SU-DHL-6 (cell line): ENCODE data around the gene BIN1.
A peak's percentile ranks its signal among the peaks of the same experiment; 100 is the strongest.

Experiments used
- H2AFZ ChIP-seq: fragments of 200-600 bp; sonication (generic); 2 replicates; pipeline ENCODE4 v1.6.1; 2014; ENCODE audit warnings: low read depth, mild to moderate bottlenecking, moderate library complexity, mixed read lengths, antibody characterized with exemption, low read length; ENCODE audit not compliant: severe bottlenecking
- H3F3A ChIP-seq: fragments of 200-600 bp; shearing (Covaris generic); 2 replicates; pipeline ENCODE4 v1.6.0; 2016; ENCODE audit warnings: antibody characterized with exemption, mild to moderate bottlenecking; ENCODE audit not compliant: insufficient read depth
- H3K27ac ChIP-seq: fragments of 200-600 bp; sonication (generic); 2 replicates; pipeline ENCODE4 v1.5.1; 2016; ENCODE audit warnings: low read depth, mild to moderate bottlenecking, low read length, moderate library complexity, mixed read lengths
- H3K27me3 ChIP-seq: fragments of 200-600 bp; sonication (generic), shearing (Covaris generic); 2 replicates; pipeline ENCODE4 v1.6.0; 2014; ENCODE audit warnings: mild to moderate bottlenecking, low read length
- H3K36me3 ChIP-seq: fragments of 200-600 bp; sonication (generic); 2 replicates; pipeline ENCODE4 v1.6.1; 2014; ENCODE audit warnings: mild to moderate bottlenecking, low read length, mixed read lengths
- H3K4me2 ChIP-seq: fragments of 300-600, 200-600 bp; shearing (Covaris generic), sonication (generic); 2 replicates; pipeline ENCODE4 v1.6.0; 2014; ENCODE audit warnings: low read length, low read depth, mild to moderate bottlenecking; ENCODE audit not compliant: poor library complexity, severe bottlenecking
- H3K4me3 ChIP-seq: fragments of 200-600 bp; sonication (generic); 2 replicates; pipeline ENCODE4 v1.5.1; 2014; ENCODE audit warnings: antibody characterized with exemption, low read length, mild to moderate bottlenecking, mixed read lengths; ENCODE audit not compliant: insufficient read depth, poor library complexity, severe bottlenecking
- H3K79me2 ChIP-seq: fragments of 200-600 bp; sonication (generic); 2 replicates; pipeline ENCODE4 v1.6.1; 2014; ENCODE audit warnings: mild to moderate bottlenecking, low read length, moderate library complexity; ENCODE audit not compliant: insufficient read depth
- H3K9ac ChIP-seq: fragments of 200-600 bp; sonication (generic); 2 replicates; pipeline ENCODE4 v1.7.0; 2014; ENCODE audit warnings: mild to moderate bottlenecking, low read length
- H3K9me2 ChIP-seq: fragments of 200-600 bp; sonication (generic); replicated peaks from 2 replicates; pipeline ENCODE4 v1.6.1; 2014; ENCODE audit warnings: low read length; ENCODE audit not compliant: insufficient read depth
- H3K9me3 ChIP-seq: fragments of 200-600 bp; sonication (generic); 2 replicates; pipeline ENCODE4 v1.6.1; 2014; ENCODE audit warnings: low read length, mixed read lengths; ENCODE audit not compliant: insufficient read depth
- H4K20me1 ChIP-seq: fragments of 200-600 bp; sonication (generic); 2 replicates; pipeline ENCODE4 v1.6.1; 2014; ENCODE audit warnings: low read depth, mild to moderate bottlenecking, antibody characterized with exemption, low read length, moderate library complexity, mixed read lengths
- EZH2phosphoT487 ChIP-seq: fragments of 200-600 bp; sonication (generic), shearing (Covaris generic); conservative IDR thresholded peaks from 2 replicates; pipeline ENCODE4 v1.6.1; 2018; ENCODE audit warnings: mild to moderate bottlenecking, antibody characterized with exemption, low read length, moderate library complexity, mixed read lengths
- TF ChIP-seq, protein P1 (sequence below): fragments of 200-600 bp; sonication (generic); IDR thresholded peaks from one replicate; pipeline ENCODE4 v1.5.1; 2017; ENCODE audit warnings: antibody characterized with exemption, mild to moderate bottlenecking, low read length, moderate library complexity; ENCODE audit not compliant: insufficient read depth, poor library complexity, severe bottlenecking

BIN1 gene, protein sequence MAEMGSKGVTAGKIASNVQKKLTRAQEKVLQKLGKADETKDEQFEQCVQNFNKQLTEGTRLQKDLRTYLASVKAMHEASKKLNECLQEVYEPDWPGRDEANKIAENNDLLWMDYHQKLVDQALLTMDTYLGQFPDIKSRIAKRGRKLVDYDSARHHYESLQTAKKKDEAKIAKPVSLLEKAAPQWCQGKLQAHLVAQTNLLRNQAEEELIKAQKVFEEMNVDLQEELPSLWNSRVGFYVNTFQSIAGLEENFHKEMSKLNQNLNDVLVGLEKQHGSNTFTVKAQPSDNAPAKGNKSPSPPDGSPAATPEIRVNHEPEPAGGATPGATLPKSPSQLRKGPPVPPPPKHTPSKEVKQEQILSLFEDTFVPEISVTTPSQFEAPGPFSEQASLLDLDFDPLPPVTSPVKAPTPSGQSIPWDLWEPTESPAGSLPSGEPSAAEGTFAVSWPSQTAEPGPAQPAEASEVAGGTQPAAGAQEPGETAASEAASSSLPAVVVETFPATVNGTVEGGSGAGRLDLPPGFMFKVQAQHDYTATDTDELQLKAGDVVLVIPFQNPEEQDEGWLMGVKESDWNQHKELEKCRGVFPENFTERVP

DNA sequence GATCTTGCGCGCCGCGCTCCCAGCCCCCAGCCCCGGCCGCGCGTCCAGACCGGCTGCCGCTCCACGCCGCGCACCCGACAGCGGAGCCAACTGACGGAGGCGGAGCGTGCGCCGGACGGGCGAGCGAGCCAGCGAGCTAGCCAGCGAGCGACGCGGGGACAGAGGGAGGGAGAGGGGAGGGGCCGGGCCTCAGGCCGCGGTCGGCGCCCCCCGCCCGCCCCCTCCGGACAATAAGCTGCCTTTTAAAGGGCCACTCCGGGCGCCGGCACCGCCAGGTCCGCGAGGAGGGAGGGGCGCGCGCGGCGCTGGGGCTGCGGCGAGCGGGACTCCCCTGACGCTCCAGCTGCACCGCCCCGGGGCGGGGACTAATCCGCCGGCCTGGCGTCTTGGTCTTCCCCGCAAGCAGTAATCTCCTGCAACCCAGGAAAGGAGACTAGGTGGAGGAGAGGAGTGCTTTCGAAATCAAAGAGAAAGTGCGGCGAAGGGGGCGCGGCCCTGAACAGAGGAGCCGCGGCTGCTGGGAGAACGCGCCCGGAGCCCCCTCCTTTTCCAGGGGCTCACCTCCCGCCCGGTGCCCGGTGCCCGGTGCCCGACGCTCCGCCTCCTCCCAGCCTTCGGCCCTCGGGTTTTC lies at the start of gene BIN1:
TSS of gene BIN1 (minus strand) at position 164 of the 631 bp plus-strand sequence. CDS start 211 bp downstream, outside the sequence.
- Histone ChIP-seq H3K4me2 (peak within 1 kb of the TSS; percentile 63), H2AFZ (peak within 1 kb of the TSS; percentile 84), H3K36me3 (no peaks in the 10 kb centered on the region), H3K79me2 (no peaks in the 10 kb centered on the region), H3K9me2 (no peaks in the 10 kb centered on the region), H3K27ac (no peak within 1 kb of the TSS), H3K9me3 (no peaks in the 10 kb centered on the region), H3K4me3 (peak within 1 kb of the TSS; percentile 55), H3K27me3 (no peaks in the 10 kb centered on the region), H3K9ac (peak within 1 kb of the TSS; percentile 24; the same call in 1 of the 2 replicates), H3F3A (no peaks in the 10 kb centered on the region), H4K20me1 (no peaks in the 10 kb centered on the region)
- TF ChIP-seq EZH2phosphoT487, result no peak
- TF ChIP-seq, protein P1, sequence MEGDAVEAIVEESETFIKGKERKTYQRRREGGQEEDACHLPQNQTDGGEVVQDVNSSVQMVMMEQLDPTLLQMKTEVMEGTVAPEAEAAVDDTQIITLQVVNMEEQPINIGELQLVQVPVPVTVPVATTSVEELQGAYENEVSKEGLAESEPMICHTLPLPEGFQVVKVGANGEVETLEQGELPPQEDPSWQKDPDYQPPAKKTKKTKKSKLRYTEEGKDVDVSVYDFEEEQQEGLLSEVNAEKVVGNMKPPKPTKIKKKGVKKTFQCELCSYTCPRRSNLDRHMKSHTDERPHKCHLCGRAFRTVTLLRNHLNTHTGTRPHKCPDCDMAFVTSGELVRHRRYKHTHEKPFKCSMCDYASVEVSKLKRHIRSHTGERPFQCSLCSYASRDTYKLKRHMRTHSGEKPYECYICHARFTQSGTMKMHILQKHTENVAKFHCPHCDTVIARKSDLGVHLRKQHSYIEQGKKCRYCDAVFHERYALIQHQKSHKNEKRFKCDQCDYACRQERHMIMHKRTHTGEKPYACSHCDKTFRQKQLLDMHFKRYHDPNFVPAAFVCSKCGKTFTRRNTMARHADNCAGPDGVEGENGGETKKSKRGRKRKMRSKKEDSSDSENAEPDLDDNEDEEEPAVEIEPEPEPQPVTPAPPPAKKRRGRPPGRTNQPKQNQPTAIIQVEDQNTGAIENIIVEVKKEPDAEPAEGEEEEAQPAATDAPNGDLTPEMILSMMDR, result no peak

DNA sequence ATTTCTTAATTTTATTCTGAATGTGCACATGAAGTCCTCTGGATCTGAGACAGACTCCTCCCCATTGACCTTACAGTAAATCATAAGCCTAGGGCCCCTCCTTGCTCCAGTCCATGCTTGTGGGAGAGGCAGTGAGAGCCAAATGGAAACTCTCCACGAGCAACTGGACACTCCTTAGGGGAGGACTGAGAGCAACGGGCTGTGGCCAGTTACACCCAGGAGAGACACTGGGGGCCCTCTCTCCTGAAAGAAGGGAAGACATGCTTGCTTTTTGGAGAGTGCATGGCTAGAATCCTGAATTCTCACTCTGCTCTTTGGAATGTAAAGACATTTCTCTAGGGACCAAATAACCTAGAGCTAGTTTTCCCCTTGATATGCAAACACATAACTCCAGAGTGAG lies 49.0 kb upstream of the BIN1 start:
- Histone ChIP-seq H3K4me3 (no peak overlapping the region), H3K9me2 (no peaks in the 10 kb centered on the region), H3K27ac (no peak overlapping the region), H3K4me2 (no peak overlapping the region), H3K9ac (no peak overlapping the region), H3K36me3 (no peaks in the 10 kb centered on the region), H3K9me3 (no peaks in the 10 kb centered on the region), H3K27me3 (no peaks in the 10 kb centered on the region), H3K79me2 (no peaks in the 10 kb centered on the region), H4K20me1 (no peaks in the 10 kb centered on the region), H2AFZ (no peak overlapping the region), H3F3A (no peaks in the 10 kb centered on the region)
- no peak for TF ChIP-seq EZH2phosphoT487
- TF ChIP-seq, protein P1, result no peak

DNA sequence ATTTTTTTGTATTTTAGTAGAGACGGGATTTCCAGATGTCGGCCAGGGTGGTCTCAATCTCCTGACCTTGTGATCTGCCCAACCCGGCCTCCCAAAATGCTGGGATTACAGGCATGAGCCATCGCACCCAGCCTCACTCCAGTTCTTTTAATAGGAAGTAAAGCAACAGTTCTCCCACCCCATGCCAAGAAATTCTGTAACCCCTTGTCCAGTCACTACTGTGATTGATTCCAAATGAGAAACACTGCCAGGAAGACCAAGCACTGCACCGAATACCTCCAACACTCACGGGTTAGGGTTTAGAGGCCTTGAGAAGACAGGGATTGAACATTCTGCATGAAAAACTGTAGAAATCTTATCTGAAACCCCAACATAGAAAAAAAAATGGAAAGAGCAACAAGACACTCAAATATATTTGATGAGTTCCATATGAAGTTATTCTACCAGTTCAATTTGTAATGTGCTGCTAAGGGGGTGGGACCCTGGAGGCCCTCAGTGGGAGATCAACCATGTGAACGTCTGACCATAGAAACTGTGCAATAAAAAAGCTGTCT lies 48.2 kb upstream of the BIN1 start:
- Histone ChIP-seq H3K9me3 (no peaks in the 10 kb centered on the region), H3K4me2 (no peak overlapping the region), H3K9me2 (no peaks in the 10 kb centered on the region), H3K36me3 (no peaks in the 10 kb centered on the region), H3K27ac (no peak overlapping the region), H4K20me1 (no peaks in the 10 kb centered on the region), H3K79me2 (no peaks in the 10 kb centered on the region), H2AFZ (no peak overlapping the region), H3K27me3 (no peaks in the 10 kb centered on the region), H3K4me3 (no peak overlapping the region), H3K9ac (no peak overlapping the region), H3F3A (no peaks in the 10 kb centered on the region)
- no peak for TF ChIP-seq EZH2phosphoT487
- TF ChIP-seq, protein P1, result no peak
